Measurements from ENCODE around the gene ZSCAN20.

ZSCAN20 gene

GRCh38 chr1:33472269-33472980 lies at the start of gene ZSCAN20:
Gene ZSCAN20 (plus strand): TSS chr1:33472645. CDS start chr1:33479289, 6,644 bp downstream.
- DNase-seq, result peak; percentile 86

- DNase-seq, result no peak
Measured at GRCh38 chr1:33424205-33424604, 48.2 kb upstream of the ZSCAN20 start.

- DNase-seq, result no peak
Measured at GRCh38 chr1:33424610-33425009, 47.8 kb upstream of the ZSCAN20 start.

GRCh38 chr1:33425900-33426299 lies 46.5 kb upstream of the ZSCAN20 start:
- DNase-seq, result no peak

GRCh38 chr1:33426916-33427315 lies 45.5 kb upstream of the ZSCAN20 start:
- DNase-seq, result no peak

- no peak for DNase-seq
Measured at GRCh38 chr1:33428661-33429060, 43.8 kb upstream of the ZSCAN20 start.

- DNase-seq, result no peak
Measured at GRCh38 chr1:33429332-33429731, 43.1 kb upstream of the ZSCAN20 start.

- peak; percentile 11 for DNase-seq
Measured at GRCh38 chr1:33429856-33430691, 42.4 kb upstream of the ZSCAN20 start.

- DNase-seq, result peak; percentile 93
Measured at GRCh38 chr1:33430692-33431593, 41.5 kb upstream of the ZSCAN20 start, which contains the start of gene PHC2. Gene PHC2 (minus strand): TSS chr1:33431095. CDS start chr1:33375539, 55,556 bp downstream.

- no peak for DNase-seq
Measured at GRCh38 chr1:33433509-33434362, 38.7 kb upstream of the ZSCAN20 start.

GRCh38 chr1:33434363-33434750 lies 38.1 kb upstream of the ZSCAN20 start:
- DNase-seq, result no peak

- DNase-seq, result no peak
Measured at GRCh38 chr1:33435096-33435820, 37.2 kb upstream of the ZSCAN20 start.

- DNase-seq, result no peak
Measured at GRCh38 chr1:33436557-33437285, 35.7 kb upstream of the ZSCAN20 start.

- DNase-seq, result no peak
Measured at GRCh38 chr1:33438364-33439160, 33.9 kb upstream of the ZSCAN20 start.

GRCh38 chr1:33439662-33440061 lies 32.8 kb upstream of the ZSCAN20 start:
- DNase-seq, result no peak

GRCh38 chr1:33441088-33441745 lies 31.2 kb upstream of the ZSCAN20 start:
- DNase-seq, result no peak

GRCh38 chr1:33442141-33442540 lies 30.3 kb upstream of the ZSCAN20 start:
- DNase-seq, result no peak

- DNase-seq, result no peak
Measured at GRCh38 chr1:33443080-33443704, 29.3 kb upstream of the ZSCAN20 start.

All from stimulated activated CD4-positive, alpha-beta T cell treated with anti-CD3 and anti-CD28 coated beads, Interleukin-4, amount 100 ng/mL, for 1 hour (primary cell).